T-helper 17 cell (primary cell): ENCODE data around the gene LRP8. TPM values are rescaled to one million over a fixed set of nuclear protein-coding genes. Genes with fewer than 3 reads are reported as not detected.

Experiments used
- ATAC-seq: fragments of 150-1000 bp; cut with Tn5 transposase; 2 replicates; pipeline ENCODE4 v1.10.0; 2021; ENCODE audit warnings: mild to moderate bottlenecking, moderate library complexity
- DNase-seq, 3 donors: peaks; one replicate each; pipeline versions ENCODE4 v3.0.0 to v3.0.0-alpha.2; 2020 to 2021
- H3K9me3 ChIP-seq: one replicate; pipeline ENCODE4 v1.7.0; 2013; ENCODE audit warnings: low read length, mild to moderate bottlenecking; ENCODE audit not compliant: control insufficient read depth, poor library complexity, severe bottlenecking
- H3K27ac Mint-ChIP-seq: one replicate; pipeline ENCODE4 v1.8.0; 2022; ENCODE audit warnings: mild to moderate bottlenecking, moderate library complexity, mixed read lengths
- H3K27me3 Mint-ChIP-seq: one replicate; pipeline ENCODE4 v1.8.0; 2022; ENCODE audit warnings: mixed read lengths
- H3K36me3 Mint-ChIP-seq: one replicate; pipeline ENCODE4 v1.8.0; 2022; ENCODE audit warnings: low read depth, mixed read lengths
- H3K4me1 Mint-ChIP-seq: one replicate; pipeline ENCODE4 v1.8.0; 2022; ENCODE audit warnings: mild to moderate bottlenecking, mixed read lengths
- H3K4me3 Mint-ChIP-seq: one replicate; pipeline ENCODE4 v1.8.0; 2022; ENCODE audit warnings: mild to moderate bottlenecking, moderate library complexity, mixed read lengths
- total RNA-seq, 4 donors: library from RNA in 2 of 4; stranded (reverse) in 2 of 4; gene quantifications; one replicate each; pipeline ENCODE4 v1.2.3 and lab custom pipeline; 2022 to 2026

The LRP8 gene
- total RNA-seq, 2 donors from 2014 or later: 15.1 to 18.6 TPM

DNA sequence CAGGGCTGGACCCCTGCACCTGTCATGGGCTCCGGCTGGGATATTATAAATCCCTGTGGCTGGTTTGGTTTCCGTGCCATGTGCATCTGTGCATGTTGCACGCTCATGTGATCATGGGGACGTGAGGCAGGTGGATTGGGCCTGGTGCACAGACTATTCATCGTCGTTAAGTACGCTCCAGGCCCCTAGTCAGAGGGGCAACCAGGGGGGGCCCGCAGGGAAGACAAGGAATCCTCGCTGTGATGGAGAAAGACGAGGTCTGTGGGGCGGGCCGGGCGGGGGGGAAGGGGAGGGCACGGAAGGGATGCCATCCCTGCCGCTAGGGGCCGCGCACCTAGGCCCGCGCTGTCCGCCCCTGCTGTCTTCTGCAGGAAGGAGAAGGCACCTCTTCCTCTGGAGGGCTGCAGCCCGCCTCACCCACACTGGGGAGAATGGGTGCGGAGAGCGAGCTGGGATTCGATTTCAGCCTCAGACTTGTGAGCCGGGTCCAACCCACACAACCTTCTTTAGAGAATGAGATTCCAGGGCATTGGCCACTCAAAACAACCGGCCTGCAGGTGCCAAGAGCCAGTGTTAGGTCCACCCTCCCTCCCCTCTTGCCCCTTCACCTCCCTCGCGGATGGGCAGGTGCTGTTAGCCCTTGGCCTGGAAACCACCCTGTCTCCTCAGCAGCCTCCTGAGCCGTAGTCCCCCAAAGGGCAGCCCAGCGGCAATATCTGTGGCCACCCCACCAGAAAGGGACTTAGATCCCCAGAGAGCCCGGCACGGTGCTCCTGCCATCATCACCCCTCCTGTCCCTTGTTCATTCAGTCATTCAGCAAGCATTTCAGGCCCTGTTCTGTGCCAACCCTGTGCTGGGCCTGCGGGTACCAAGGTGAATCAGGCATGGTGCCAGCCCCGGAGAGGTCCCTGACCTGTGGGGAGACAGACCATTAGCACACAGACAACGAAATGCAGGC, 950 bp upstream of the LRP8 start:
- H3K27me3 Mint-ChIP-seq: no peaks in the 10 kb centered on the region
- H3K36me3 Mint-ChIP-seq: no peaks in the 10 kb centered on the region
- H3K4me1 Mint-ChIP-seq: peaks cover 34% of the 10 kb centered on the region
- no peak for ATAC-seq
- H3K9me3 ChIP-seq: no peaks in the 10 kb centered on the region
- DNase-seq: peak in 2 of 3 donors; percentile 4 to 7
- H3K27ac Mint-ChIP-seq: peak overlapping the region; percentile 71
- peak overlapping the region; percentile 96 for H3K4me3 Mint-ChIP-seq

DNA sequence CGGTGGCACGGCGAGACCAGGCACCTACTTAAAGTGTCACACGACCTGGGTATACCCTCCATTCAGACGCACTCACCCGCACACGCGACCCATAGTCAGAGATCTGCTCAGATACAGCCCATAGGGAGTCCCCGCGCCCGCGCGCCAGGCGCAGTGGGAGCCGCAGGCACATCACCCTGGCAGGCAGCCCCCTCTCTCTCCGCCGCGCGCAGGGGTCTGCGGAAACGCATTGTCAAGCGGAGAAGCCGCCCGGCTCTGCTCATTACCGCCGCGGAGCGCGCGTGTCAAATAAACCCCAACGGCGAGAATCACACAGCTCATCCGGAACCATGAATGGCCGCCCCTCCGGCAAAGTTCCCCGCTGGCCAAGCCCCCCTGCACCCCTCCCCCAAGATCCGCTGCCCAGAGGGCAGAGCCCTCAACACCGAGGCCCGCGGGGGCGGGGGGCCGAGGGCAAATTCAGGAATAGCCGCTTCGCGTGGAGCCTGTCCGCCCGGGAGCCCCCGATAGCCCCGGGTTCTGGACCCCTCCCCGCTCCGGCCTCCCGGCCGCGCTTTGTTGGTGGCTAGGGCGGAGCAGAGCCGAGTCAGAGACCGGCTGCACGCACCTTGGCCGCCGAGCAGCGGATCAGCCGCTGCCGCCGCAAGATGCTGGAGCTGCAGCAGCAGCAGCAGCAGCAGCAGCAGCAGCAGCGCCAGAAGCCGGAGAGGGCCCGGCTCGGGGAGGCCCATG, 522 bp downstream of the LRP8 start:
- Mint-ChIP-seq H3K4me3 (peak overlapping the region; percentile 96), H3K27me3 (no peaks in the 10 kb centered on the region), H3K36me3 (peaks cover under 1% of the 10 kb centered on the region), H3K27ac (peak overlapping the region; percentile 82), H3K4me1 (peaks cover 35% of the 10 kb centered on the region)
- no peaks in the 10 kb centered on the region for H3K9me3 ChIP-seq
- peak; percentile 18 for ATAC-seq
- DNase-seq: peak; percentile 28 to 43 (median 37)

DNA sequence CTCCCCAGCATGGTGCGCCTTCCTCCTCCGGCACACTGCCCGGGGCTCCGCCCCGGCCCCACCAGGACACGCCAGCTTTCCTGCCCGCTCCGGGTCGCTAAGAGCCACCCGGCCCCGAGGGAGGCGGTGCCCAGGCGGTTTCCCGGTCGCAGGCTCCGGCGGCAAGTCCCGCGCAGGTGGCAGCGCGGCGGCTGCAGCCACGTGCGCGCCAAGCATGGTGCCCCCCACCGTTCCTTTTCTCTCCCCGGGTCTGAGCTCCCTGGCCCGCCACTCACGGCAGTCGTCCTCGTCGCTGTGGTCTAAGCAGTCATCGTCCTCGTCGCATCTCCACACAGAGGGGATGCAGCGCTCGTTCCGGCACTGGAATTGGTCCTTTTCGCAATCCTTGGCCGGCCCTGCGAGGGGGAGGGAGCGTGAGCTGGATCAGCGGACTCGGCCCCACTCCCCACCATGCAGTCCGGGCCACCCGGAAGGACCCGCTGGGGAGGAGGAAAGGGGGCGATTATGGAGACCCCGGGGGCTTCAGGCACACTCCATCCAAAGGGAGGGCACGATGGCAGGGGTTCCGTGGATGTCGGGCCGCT, 1.2 kb downstream of the LRP8 start:
- Mint-ChIP-seq H3K4me1 (peaks cover 33% of the 10 kb centered on the region), H3K36me3 (peaks cover 2% of the 10 kb centered on the region), H3K27me3 (no peaks in the 10 kb centered on the region), H3K4me3 (peak overlapping the region; percentile 96), H3K27ac (peak overlapping the region; percentile 82)
- DNase-seq (no peak), ATAC-seq (no peak)
- no peaks in the 10 kb centered on the region for H3K9me3 ChIP-seq

DNA sequence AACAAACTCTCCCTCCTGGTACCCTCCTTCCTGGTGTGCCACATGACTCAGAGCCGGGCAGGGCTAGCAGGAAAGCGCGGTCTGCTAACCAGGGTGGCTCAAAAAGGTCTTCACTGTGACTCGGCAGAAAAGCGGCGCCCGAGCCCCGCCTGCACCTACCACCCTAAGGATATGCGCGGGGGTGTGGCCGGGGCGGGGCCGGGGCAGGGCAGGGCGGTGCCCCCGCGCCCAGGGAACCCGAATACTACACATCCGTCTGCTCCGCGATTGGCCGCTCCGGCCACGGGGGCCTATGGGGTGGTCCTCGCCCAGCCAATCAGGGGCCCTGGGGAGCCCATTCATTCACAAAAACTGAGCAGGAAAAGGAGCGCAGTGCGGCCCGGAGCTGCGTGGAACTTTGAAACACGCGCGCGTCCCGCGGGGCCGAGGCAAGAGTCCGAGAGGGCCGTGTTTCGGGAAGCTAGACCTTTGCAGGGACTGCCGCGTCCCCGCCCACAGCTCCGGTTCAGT, 1.7 kb downstream of the LRP8 start:
- no peaks in the 10 kb centered on the region for H3K27me3 Mint-ChIP-seq
- H3K27ac Mint-ChIP-seq: peak overlapping the region; percentile 60
- peaks cover 31% of the 10 kb centered on the region for H3K4me1 Mint-ChIP-seq
- DNase-seq (peak; percentile 81 to 89 (median 89)), ATAC-seq (peak; percentile 88)
- peak overlapping the region; percentile 96 for H3K4me3 Mint-ChIP-seq
- H3K9me3 ChIP-seq: no peaks in the 10 kb centered on the region
- H3K36me3 Mint-ChIP-seq: peaks cover 2% of the 10 kb centered on the region

DNA sequence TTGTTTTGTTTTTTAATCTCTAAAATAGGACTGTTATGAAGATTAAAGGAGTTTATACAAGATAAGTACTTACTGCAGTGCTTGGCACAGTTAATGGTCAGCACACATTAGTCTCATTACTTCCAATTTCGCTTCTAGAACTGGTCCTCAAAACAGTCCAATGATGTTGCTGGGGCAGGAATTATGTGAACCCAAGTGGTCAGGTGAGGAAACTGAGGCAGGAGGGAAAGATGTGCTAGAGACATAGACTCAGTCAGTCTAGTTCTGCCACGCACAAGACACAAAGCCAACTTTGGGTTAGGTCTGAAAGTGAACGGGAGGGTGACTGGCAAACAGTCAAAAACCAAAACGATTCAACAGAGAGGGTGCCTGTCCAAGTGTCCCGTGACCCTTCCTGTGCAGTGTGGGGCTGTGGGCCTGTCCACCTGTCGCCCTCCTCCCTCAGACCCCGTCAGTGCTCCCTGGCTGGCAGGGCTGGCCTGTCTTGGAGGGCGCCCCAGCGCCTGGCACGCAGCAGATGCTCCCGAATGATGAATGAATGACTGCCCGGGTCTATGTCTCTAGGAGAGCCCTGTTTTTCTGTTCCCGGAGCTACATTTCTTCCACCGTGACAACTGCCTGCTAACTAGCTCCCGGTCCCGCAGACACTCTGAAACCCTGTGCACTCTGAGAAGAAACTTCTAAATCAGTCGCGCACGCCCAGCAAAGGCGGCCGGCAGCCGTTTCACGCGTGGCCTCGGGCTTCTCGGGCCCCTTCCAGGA, 2.4 kb downstream of the LRP8 start:
- Mint-ChIP-seq H3K4me3 (peak overlapping the region; percentile 96), H3K36me3 (peaks cover 2% of the 10 kb centered on the region), H3K27ac (peak overlapping the region; percentile 60), H3K4me1 (peaks cover 31% of the 10 kb centered on the region), H3K27me3 (no peaks in the 10 kb centered on the region)
- no peaks in the 10 kb centered on the region for H3K9me3 ChIP-seq
- DNase-seq (no peak), ATAC-seq (no peak)

DNA sequence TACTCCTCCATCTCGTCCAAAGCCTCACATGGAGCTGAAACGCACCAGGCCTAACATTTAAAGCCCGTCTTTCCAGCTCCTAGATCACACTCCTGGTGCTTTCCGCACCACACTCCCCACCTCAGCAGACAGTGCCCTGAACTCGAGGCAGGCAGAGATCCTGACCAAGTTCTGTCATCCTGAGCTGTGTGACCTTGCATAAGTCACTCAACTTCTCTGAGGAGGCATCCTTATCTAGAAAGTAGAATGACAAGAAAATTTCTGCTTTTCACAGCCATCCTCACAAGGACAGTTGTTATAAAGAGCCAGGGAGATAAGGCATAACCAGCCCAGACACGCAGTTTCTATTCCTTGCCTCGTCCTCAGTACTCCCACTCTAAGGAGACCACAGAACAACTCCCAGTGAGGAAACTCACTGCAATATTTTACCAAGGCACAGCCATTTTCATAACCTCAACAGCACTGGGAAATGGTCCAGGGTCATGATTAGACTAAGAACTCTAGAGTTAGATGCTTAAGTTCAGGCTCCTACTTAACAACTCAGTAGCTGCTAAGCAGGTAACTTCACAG, 3.1 kb downstream of the LRP8 start:
- no peaks in the 10 kb centered on the region for H3K9me3 ChIP-seq
- H3K4me1 Mint-ChIP-seq: peaks cover 29% of the 10 kb centered on the region
- peaks cover 2% of the 10 kb centered on the region for H3K36me3 Mint-ChIP-seq
- H3K27ac Mint-ChIP-seq: peak overlapping the region; percentile 60
- ATAC-seq (no peak), DNase-seq (no peak)
- no peaks in the 10 kb centered on the region for H3K27me3 Mint-ChIP-seq
- H3K4me3 Mint-ChIP-seq: no peak overlapping the region

DNA sequence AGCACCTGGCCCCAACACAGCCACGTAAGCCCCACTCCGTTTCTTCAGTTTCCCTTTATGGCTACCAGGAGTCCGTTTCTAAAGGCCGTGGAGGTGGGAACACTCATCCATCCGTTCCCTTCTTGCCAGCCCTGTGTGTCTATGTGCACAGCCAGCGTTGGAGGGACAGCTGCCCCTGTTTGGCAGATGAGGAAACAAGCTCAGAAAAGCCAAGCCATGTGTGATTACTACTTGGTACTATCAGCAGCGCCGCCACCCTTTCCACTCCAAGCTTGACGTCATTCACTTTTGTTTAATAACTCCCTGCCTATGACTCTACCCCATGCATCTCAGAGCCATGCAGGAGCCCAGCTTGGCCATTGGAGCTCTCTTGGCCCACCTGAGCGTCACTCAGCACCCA, 3.5 kb downstream of the LRP8 start:
- DNase-seq (no peak), ATAC-seq (no peak)
- H3K9me3 ChIP-seq: no peaks in the 10 kb centered on the region
- H3K27ac Mint-ChIP-seq: peak overlapping the region; percentile 60
- H3K36me3 Mint-ChIP-seq: peaks cover 2% of the 10 kb centered on the region
- H3K27me3 Mint-ChIP-seq: no peaks in the 10 kb centered on the region
- peaks cover 28% of the 10 kb centered on the region for H3K4me1 Mint-ChIP-seq
- H3K4me3 Mint-ChIP-seq: no peak overlapping the region

DNA sequence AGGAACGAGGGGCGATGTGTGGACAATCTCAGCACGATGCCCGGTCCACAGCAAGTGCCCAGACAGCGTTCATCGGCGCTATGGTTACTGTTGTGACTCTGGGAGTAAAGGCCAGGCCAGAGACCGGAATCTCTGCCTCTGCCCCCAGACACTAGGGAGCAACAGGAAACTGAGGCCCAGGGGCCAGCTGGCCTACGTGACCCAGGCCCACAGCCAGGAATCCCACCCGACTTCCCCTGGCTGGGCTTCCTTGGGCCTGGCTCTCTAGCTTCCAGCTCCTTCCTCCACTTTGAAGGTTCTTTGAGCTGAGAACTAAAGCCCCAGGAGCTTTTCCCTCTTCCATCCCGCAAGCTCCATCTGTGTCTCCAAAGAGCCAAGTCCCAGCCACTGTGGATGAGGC, 4.6 kb downstream of the LRP8 start:
- Mint-ChIP-seq H3K4me1 (peaks cover 24% of the 10 kb centered on the region), H3K4me3 (no peak overlapping the region), H3K36me3 (peaks cover 2% of the 10 kb centered on the region), H3K27ac (no peak overlapping the region), H3K27me3 (no peaks in the 10 kb centered on the region)
- H3K9me3 ChIP-seq: no peaks in the 10 kb centered on the region
- ATAC-seq (no peak), DNase-seq (no peak)

DNA sequence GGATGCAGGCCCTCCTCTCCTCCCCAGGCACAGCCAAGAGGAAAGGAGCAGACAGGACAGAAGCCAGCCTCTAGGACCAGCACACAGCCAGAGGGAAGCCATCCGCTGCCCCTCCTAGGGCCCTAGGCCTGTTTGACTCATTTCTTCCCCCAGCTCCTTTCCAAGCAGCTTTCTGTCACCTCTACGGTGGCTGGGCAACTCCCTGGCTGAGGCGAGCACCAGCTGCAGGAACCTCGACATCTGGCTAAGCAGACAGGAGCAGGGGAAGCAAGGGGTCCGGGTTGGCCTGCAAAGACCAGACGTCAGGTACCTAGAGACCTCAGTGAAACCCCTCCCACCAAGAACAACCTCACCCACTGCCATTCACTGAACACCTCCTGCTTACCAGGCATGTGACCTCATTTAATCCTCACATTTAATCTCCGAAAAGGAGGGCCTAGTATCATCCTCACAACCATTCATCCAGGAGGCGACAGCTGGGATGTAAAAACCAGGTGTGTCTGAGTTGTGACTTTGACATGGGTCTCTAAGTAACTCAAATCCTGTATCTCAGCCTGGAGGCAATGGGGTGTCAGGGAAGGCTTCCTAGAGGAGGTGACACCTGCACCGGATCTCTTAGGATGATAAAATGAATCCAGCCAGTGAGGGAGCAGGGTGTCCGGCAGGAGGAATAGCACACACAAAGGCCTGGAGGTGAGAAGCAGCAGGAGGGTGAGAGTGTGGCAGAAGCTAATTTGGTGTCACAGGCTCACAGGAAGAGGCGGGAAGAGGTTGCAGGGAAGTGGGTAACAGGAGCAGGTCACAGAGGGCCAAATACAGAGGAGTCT, 5.9 kb downstream of the LRP8 start:
- Mint-ChIP-seq H3K4me3 (no peak overlapping the region), H3K27ac (peak overlapping the region; percentile 43), H3K27me3 (no peaks in the 10 kb centered on the region), H3K36me3 (peaks cover 2% of the 10 kb centered on the region), H3K4me1 (peaks cover 24% of the 10 kb centered on the region)
- DNase-seq (no peak), ATAC-seq (no peak)
- H3K9me3 ChIP-seq: no peaks in the 10 kb centered on the region

DNA sequence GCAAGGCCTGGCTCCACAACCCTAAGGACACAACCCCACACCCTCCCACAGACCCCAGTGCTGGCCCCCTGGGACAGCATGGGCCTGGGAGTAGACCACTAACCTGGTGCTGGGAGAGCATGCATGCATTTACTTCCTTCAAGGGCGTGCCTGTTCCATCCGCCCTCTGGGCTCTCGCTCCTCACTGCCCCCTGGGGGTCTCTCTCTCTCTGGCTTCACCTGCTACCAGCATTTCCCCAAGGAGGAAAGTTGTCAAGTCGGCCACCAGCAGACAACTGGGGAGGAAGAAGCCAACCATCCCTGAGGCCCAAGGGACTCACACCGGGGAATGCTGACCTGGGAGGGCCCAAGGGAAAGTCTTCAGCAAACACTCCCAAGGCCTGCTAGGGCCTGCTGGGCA, 6.5 kb downstream of the LRP8 start:
- H3K9me3 ChIP-seq: no peaks in the 10 kb centered on the region
- peaks cover 2% of the 10 kb centered on the region for H3K36me3 Mint-ChIP-seq
- no peak for DNase-seq
- no peak overlapping the region for H3K4me3 Mint-ChIP-seq
- no peak for ATAC-seq
- no peaks in the 10 kb centered on the region for H3K27me3 Mint-ChIP-seq
- no peak overlapping the region for H3K27ac Mint-ChIP-seq
- H3K4me1 Mint-ChIP-seq: peaks cover 24% of the 10 kb centered on the region

DNA sequence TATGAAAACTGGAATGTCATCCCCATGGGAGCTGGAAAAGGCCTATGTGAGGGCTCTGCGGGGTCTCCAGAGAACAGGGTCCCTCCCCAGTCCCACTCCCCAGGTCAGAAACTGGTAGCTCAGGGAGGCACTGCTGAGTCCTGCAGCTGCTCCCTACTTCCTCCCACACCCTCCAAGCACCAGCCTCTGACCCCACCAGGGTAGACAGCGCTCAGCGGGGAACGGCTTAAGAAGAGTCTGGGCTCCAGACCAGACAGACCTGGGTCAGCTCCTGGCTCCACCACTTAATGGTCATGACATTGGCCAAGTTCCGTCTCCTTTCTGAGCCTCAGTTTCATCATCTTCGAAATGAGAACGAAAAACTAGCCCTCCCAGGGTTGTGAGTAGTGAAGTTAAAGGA, 7.2 kb downstream of the LRP8 start:
- Mint-ChIP-seq H3K36me3 (peaks cover 2% of the 10 kb centered on the region), H3K27ac (no peak overlapping the region)
- no peak for DNase-seq

More for the DNA sequence above, 7.2 kb downstream of the LRP8 start:
- Mint-ChIP-seq H3K27me3 (no peaks in the 10 kb centered on the region), H3K4me1 (peaks cover 19% of the 10 kb centered on the region), H3K4me3 (no peak overlapping the region)
- H3K9me3 ChIP-seq: no peaks in the 10 kb centered on the region
- no peak for ATAC-seq
